GM19438 (cell line): ENCODE measurements around the gene SMAD7.

Experiments
- ATAC-seq: cut with Tn5 transposase; IDR thresholded peaks from one replicate; pipeline ENCODE4 v1.9.1; 2021; ENCODE audit warnings: low read depth; ENCODE audit not compliant: unreplicated experiment

Gene SMAD7, protein sequence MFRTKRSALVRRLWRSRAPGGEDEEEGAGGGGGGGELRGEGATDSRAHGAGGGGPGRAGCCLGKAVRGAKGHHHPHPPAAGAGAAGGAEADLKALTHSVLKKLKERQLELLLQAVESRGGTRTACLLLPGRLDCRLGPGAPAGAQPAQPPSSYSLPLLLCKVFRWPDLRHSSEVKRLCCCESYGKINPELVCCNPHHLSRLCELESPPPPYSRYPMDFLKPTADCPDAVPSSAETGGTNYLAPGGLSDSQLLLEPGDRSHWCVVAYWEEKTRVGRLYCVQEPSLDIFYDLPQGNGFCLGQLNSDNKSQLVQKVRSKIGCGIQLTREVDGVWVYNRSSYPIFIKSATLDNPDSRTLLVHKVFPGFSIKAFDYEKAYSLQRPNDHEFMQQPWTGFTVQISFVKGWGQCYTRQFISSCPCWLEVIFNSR

DNA sequence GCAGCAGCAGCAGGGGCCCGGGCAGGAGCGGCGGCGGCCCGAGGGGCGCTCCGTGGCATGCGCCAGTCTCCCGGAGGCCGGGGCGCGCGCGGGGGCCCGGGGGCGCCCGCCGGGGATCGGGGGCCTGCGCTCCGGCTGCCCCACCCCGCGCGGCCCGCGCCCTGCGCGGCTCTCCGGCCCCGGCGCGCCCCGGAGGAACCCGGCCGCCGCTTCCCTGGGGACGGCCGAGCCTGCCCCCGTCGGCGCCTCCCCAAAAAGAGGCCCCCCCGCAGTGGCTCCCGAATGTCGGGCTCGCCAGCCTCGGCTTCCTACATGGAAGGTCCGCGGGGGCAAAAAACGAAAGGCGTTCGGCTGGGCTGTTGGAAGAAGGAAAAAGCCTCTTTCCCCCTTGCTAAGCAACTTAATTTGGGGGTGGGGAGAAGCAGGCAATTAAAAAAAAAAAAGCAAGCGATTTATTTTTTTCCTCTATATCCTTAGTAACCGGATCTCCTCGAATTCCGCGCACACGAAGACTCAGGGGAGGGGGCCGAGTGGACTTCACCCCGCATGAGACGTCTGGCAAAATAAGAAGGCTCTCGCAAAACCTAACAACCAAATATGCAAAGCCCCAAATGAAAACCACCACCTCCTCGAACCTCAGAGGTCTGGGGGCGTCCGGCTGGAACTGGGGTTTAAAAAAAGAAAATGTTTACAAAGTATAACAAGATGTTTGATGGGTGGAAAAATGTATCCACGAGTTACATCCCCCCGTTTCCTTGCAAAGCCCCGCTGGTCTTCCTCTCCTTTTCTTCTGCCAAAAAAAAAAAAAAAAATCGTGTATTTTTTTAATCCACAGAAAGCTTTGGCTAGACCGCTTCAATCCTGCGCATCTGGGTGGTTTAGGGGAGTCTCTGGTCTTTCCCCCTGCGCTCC is at the start of gene SMAD7:
Gene SMAD7, minus strand, starts transcription at position 430 of the 912 bp plus-strand sequence. CDS start 541 bp downstream, outside the sequence.
- ATAC-seq = no peak

DNA sequence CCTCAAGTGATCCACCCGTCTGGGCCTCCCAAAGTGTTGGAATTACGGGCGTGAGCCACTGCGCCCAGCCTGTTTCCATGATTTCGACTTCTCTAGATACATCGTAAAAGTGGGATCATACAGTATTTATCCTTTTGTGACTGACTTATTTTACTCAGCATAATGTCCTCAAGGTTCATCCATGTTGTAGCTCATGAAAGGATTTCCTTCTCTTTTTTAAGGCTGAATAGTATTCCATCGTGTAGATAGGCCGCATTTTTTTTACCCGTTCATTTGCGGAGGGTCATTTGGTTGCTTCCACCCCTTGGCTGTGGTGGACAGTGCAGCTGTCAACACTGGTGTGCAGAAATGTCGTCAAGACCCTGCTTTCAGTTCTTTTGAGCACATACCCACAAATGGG is 48.8 kb upstream of the SMAD7 start:
- ATAC-seq = no peak

DNA sequence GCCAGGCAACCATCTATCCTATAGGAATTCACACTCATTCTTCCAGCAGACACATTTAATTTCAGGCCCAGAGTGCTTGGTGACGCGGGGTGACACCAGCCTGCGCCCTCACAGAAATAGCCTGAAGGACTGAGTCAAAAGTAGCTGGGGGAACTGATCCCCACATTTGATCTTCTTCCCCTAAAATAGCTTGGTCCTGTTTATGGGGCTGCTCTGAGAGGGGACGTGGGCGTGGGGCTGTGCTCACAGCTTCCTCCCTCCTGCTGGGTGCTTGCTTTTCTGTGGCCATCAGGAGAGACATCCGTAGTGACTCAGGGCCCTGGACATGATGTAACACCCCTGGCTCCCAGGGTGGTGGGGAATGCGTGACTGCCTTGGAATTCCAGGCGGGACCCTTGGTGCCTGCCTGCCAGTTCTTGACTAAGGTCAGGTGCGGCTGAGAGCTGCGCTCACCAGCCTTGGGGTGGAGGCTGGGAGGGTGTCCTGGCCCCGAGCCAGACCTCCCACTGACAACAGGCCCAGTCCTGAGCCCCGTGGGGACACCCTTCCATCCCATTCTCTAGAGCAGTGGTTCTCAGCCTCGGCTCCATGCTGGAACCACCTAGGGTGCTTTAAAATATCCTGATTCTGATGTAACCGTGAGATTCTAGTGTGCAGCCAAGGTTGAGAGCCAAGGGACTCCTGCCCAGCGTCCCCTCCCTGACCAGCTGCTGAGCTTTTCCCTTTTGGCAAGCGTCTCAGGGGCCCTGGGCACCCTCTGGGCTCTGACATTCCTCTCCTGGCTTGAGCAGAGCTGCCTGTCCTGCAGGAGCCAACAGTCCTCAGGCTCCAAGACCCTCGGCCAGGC is 47.4 kb upstream of the SMAD7 start:
- no peak for ATAC-seq

DNA sequence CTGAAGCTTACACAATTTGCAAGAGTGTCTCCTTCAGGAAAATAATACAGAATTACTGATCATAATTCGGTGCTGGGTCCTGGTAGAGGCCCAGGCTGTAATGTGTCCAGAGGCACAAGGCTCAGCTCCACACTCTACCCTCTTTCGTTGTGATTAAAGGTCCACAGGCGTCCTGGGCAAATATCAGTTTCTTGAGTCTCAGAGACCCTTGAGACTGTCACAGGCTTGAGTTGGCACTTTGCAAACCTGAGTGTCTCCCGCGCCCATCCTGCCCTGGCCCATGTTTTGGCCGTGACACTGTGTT is 46.9 kb upstream of the SMAD7 start:
- ATAC-seq = no peak

DNA sequence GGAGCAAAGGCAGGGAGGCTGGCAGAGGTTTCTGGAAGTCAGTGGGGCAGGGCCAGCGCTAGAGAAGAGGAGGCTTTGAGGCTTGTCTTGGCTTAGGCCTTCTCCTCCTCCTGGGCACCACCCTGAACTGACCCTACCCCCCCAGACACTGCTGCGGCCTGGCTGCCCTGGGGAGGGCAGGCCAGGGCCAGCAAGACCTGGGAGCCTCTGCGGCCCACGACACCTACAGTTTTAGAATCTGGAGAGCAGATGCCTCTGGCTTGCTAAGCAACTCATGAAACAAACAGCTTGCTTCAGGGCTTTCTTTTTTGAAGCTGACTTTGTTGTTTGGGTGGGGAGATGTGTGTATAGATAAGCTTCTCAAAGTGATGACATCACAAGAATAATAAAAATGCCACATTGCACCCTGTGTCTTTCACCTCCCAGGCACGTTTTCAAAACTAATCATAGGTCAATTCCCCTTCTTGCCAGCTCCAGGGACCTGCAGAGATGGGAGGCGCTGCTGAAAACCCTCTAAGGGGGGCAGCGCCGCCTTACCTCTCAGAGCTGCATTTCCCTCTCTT is 46.2 kb upstream of the SMAD7 start:
- ATAC-seq = no peak

DNA sequence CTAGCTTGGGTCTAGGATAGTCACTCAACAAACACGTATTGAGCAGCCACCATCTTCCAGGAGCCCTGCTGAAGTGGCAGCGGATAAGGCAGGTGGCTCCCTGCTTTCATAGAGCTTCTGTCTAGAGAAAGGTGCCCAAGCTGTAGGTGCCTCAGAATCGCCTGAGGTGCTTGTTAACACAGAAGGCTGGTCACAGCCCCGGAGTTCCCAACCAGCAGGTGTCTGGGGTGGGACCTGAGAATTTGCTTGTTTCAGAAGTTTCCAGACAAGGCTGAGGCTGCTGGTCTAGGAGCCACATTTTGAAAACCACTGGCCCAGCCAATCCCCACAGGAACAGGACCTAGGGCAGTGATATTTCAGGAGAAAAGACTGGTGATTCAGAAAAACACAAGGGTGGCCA is 45.3 kb upstream of the SMAD7 start:
- ATAC-seq = no peak

DNA sequence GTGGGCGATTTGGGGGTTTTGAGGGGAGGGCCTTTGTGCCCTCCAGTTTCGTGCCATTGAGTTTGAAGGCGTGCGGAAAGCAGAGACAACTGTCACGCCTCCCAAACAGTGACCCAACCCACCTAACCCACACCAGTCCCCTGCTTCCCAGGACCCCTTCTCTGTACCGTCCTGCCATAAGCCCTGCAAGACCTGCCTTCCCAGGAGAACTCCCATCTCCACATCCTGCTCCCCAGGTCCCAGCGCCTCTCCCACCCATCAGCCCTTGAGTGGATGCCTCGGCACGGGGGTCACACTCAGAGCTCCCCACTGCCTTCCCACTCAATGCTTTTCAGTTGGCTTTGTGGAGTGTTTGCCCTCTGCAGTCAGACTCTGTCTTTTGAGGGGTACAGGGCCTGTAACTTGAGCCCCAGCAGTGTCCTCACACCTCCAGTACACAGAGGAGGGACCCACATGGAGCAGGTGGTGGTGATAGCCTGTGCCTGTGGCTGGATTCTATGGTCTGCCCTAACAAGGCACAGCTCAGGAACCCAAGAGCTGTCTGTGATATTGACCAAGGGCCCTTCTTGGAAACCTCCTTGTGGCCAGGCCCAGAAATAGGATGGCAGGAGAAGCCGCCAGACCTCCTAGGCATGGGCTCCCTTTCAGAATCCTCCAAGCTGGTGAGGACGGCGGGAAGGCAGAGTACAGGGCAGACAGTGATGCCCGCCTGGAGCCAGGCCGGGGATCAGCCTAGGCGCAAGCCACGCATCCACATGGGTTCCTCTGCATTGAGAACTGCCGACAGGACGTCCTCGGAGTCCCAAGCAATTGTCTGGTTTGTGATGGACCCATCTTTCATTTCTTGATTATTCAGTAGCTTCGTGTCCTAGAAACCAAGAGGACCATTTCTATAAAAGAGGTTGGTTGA is 44.4 kb upstream of the SMAD7 start:
- ATAC-seq = no peak

DNA sequence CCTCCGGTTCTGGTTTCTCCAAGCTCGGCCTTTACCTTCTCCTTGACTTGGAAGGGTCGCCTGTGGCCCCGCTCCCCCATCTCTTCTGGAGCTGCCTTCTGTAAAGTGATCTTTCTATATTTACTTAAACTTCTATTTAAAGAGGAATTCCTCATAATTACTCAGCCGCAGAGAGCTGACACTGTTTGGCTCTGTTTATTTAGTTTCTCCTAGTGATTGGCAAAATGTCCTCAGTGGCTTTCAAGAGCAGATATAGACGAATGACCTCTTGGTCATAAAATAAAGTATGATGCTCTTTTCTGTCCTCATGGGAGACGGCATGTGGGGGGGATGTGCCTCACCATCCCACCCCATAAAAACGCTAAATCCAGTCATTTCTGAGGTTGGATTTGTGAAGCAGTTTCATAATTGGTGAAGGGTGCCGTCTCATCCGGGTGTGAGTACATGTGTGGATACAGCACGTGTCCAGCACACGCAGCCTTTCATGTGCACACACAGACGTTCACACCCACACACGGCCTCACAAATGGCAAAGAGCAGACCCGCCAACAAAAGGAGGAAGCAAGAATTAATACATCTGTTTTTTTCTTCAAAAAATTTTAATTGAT is 43.4 kb upstream of the SMAD7 start:
- ATAC-seq = no peak

DNA sequence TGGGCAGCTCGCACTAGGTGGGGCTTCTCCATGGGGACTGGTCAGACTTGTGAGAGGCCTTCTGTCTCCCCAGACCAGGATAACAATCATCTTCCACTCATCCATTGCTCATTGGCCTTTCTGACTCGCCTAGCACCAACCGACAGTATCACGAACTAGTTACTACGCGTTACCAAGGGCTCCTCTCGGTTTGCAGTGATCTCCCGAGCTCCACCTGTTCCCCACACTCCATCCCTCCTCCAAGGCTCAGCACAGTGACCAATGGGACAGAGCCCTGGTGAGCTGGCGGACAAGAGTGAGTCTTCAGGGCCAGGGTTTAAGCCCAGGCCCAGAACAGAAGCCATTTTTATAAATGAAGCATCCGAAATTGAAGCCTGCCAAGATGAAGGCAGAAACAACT is 42.8 kb upstream of the SMAD7 start:
- ATAC-seq = no peak

DNA sequence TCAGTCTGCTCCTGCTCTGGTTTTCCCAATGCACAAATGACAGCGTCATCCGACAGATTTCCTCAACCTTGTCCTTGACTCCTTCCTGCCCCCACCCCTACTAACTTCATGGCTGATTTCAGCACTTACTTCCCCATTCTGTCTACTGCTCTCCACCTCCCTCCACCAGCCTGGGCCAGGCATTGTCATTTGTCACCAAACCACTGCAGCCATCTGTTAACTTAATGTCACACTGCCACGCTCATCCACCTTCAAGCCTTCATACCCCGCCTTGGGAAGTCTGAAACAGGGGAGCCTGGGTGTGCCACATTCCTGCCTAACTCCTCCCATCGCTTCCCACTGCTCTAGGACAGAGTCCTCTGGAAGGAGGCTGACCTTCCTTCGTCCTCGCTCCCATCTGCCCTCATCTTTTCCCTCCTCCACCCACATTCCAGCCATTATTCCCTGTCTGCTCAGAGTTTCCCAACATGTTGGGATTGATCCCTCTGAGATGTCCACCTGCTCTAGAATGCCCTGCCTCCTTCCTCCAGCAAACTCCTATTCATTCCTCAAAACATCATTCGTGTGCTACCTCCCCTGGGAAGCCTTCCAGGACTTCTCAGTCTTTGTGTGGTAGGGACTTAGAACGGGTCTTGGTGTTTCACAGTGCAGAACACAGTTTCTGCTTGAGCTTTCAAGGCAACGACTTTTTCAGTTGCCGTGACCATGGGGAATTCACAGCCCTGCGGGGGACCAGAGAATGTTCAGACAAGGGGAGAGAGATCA is 42.2 kb upstream of the SMAD7 start:
- ATAC-seq = no peak

DNA sequence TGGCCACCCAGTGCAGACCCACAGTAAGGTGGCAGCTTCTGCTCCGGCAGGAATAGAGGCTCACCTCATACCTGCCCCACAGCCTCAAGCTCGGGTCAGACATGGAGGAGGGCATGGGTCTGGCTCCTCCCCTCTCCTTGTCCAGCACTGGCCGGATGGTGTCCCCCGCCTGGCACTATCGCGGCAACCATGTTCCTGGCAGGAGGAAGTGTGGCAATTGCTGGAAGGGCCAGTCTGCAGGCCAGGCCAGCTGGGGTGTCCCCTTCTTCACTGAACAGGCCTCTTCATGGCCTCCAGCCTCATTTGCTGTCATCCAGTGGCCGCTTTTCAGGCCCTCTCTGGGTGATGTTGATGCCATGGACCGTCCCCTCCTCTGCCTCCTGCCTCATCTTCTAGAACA is 41.4 kb upstream of the SMAD7 start:
- ATAC-seq = no peak

DNA sequence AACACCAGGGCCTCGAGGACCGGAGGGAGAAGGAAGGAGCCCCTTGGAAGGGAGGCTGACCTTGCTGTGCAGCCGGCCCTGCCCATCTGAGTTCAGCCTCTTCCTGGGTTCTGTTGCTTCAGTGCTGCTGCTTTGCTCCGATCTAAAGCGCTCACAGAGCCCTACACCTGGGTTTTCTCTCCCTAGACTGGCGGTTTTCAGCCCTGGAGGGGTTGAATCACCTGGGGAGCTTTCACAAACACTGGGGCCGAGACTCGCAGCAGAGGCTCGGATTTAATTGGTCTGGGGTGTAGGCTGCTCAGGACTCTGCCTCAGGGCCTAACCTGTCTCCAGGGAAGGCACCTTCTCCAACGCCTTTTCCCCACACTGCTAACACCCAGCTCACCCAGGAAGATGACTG is 40.9 kb upstream of the SMAD7 start:
- ATAC-seq = no peak

DNA sequence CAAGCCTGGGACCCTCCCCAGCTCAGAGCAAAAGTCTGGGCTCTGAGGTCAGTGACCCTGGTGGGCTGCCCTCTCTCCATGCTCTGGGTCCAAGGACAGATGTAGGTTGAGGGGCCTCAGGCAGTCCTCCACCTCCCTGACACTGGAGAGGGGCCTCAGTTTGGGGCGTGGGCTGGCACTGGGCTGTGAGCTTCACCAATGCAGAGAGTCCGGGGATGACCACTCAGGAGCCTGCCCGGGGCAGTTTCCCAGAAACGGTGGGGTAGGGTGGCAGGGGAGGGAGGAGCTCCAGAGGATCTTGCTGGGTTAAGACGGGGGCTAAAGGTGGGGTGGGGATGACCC is 40.5 kb upstream of the SMAD7 start:
- no peak for ATAC-seq

DNA sequence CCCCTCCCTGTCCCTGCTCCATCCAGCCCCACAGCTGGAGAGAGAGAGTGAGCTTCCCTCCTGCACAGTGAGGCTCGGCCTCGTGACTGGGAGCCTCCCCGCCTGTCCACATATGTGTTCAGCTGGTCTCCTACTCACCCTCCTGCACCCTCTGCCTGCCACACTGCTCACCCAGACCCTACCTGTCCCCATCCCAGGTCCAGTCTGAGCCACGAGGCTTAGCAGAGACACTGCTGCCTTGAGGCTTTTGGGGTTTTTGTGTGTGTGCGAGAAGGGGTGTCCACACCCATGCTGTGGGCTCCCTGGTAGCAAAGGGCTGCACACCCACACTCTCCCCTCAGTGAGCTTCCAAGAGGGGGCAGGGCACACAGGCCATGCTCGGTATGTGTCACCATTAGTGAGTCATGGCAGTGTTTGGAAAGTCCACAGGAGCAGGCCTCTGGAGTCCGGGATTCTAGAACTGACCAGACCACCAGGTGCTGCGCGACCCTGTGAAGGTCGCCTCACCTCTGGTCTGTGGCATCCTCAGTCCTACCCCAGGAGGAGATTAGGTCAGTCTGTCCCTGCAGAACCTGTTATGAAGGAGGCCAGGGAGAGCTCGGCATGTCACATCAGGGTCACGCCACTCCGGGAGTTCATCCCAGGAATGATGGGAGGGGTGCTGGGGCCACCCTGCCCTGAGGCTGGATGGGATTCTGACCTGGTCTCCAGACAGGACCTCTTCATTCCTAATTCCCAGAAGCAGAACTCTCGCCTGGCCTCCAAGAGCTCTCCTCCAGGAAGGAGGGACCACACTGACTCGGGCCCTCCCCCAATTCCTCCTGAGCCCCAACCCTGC is 39.9 kb upstream of the SMAD7 start:
- ATAC-seq = no peak

DNA sequence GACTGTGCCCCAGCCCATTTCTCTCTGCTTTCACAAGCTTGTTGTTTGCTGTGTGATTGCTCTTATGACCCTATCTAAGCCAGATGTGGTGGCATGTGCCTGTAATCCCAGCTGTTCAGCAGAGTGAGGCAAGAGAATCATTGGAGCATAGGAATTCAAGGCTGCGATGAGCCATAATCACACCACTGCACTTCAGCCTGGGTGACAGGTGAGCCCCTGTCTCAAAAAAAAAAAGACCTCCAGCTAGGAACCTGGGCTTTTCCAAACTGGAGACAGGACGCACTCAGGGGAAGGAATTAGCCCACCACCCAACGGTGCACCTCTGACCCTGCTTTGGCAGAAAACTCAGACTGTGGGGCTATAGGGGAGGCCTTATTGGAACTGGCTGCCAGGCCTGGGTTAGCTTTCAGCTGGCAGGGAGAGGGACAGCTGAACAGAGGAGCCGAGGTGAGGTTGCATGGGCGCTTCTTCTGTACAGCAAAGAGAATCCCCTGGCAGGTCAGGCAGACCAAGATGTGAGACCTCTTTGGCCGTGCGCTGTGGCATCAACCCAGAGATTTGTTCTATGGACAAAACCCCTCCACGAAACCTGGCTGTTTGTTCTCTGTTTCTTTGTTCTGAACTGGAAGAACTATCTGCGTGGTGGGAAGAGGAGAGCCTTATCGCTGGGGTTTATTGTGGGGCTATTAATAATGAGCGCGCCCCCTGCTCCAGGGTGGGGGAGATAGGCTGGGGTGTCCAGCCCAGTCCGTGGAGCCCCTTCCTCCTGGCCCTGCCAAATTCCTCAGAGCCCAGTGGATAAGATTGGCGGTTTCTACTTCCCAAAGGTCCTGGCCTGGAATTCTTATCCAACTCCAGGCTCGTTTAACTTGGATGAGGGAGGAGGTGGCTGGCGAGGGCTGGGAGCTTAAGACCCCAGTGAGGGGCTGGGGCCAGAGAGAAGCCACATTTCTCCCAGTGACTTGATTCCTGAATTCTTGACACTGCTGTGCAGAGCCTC is 38.8 kb upstream of the SMAD7 start:
- no peak for ATAC-seq

DNA sequence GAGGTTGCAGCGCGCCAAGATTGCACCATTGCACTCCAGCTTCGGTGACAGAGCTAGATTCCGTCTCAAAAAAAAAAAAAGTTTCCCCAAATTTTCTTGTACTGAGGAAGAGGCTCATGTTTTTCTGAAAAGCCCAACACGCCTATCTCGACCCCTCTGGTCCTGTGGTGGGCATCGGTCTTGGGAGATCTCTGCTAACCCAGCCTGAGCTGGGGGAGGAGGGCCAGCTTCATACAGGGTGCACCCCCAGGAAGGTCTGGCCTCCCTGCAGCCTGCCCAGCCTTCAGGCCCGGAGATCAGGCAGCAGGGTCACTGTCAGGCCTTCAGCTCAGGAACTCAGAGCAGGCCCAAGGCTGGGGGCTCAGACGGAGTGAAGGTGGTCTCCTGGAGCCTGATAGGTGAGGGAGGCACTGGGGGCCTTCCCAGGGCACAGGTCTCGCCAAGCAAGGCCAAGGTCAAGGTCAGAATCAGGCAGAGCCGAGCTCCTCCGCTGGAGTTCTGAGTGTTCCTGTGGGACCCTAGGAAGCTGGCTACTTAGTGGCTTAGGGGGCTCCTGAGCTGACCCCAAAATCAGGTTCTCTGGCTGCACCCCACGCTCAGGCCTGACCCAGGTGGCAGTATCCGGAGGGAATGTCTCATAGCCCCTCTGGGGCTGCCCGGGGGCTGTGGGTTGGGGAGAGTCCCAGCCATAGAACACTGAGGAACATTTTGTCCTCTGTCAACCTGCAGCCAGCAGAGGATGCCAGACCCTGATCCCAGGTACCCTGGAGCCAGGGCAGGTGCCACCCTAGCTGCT is 37.9 kb upstream of the SMAD7 start:
- ATAC-seq = no peak
